ENCODE data around the gene B9D2. TPM values are rescaled to one million over a fixed set of nuclear protein-coding genes. Genes with fewer than 3 reads are reported as not detected.
A peak's percentile ranks its signal among the peaks of the same experiment; 100 is the strongest.

B9D2 gene
- 10 to 100 TPM in 2 of 4 donors, 1 to 10 TPM in 2; 5.9 to 12.5 (median 9.9) TPM for total RNA-seq

DNA sequence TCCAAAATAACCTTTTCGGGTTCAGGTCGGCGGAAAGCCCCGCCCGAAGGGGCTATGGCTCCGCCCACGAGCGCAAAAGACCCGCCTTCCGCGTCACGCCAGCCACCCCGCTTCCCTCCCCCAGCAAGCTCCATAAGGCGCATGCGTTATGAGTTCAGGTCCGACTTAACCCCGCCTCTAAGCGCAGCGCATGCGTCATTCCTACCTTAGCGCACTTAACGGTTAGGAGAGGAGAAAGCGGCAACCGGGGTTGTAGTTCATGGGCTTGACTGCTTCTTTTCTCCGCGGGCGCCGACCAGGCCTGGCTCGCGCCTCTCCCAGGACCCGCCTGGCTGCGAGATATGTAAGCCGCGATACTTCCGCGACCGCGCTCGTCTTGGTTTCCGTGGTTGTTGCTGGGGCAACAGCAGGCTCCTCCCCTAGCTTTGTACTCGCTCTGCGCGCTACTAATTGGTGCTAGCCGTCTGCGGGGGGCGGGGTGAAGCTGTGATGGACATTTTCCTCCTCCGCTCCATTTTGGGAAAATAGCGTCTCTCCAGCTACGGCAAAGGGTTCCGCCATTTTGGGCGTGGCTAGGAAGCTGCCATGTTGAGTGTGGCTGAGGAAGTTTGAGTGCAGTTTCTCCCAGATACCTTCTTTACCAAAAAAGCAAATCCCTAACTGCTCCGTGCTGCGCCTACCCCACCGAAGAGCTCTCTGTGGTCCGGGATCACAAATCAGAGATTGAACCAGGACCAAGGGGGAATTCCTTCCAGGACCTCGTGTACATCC, at the start of gene B9D2:
Gene B9D2, minus strand, starts transcription at position 397 of the 771 bp plus-strand sequence. CDS start 630 bp downstream, outside the sequence.
- Histone ChIP-seq H3K4me1 (peaks cover 18 to 32% of the 10 kb centered on the region in 2 donors), H3K9me3 (no peaks in the 10 kb centered on the region), H3K4me3 (replicated peaks in 1 of 3) (peak within 1 kb of the TSS; percentile 60 to 86 (median 61)), H3K36me3 (no peaks in the 10 kb centered on the region), H3K27ac (peak within 1 kb of the TSS; percentile 97 to 99 (median 99)), H3K27me3 (no peaks in the 10 kb centered on the region)
- peak; percentile 99 for DNase-seq
- TF ChIP-seq CTCF (IDR thresholded peaks at IDR 0.05) (no peak), POLR2A (IDR thresholded peaks at IDR 0.05) (peak in 1 of 2 donors; percentile 79)
- 0 to 1% methylated on average over 5 to 39 of the region's 56 CpGs for WGBS, 2 donors
- intact Hi-C loops (cut with DNase I): no loop called here

- H3K4me1 ChIP-seq: peaks cover 16 to 56% of the 10 kb centered on the region in 2 donors
- no peaks in the 10 kb centered on the region for H3K9me3 ChIP-seq
- intact Hi-C loops (cut with DNase I): no loop called here
- no peak overlapping the region for H3K4me3 ChIP-seq (replicated peaks in 1 of 3)
- peaks cover 14 to 24% of the 10 kb centered on the region in 2 donors for H3K36me3 ChIP-seq
- DNase-seq: no peak
- no peak overlapping the region for H3K27ac ChIP-seq
- 96 to 98% methylated on average over 5 of the region's 5 CpGs for WGBS, 2 donors
- H3K27me3 ChIP-seq: no peaks in the 10 kb centered on the region
- TF ChIP-seq POLR2A (IDR thresholded peaks at IDR 0.05) (no peak), CTCF (IDR thresholded peaks at IDR 0.05) (no peak)
These were observed 49.0 kb upstream of the B9D2 start for GRCh38 chr19:41412953-41413352.

GRCh38 chr19:41411968-41412265, 48.0 kb upstream of the B9D2 start:
- WGBS, 2 donors: 78 to 91% methylated on average over 11 of the region's 11 CpGs
- peak in 1 of 2 donors; percentile 15 for DNase-seq
- TF ChIP-seq CTCF (IDR thresholded peaks at IDR 0.05) (no peak), POLR2A (IDR thresholded peaks at IDR 0.05) (no peak)
- no peaks in the 10 kb centered on the region for H3K27me3 ChIP-seq
- intact Hi-C loops (cut with DNase I): no loop called here
- no peak overlapping the region for H3K27ac ChIP-seq
- no peaks in the 10 kb centered on the region for H3K9me3 ChIP-seq
- peaks cover 6 to 23% of the 10 kb centered on the region in 2 donors for H3K36me3 ChIP-seq
- H3K4me3 ChIP-seq (replicated peaks in 1 of 3): no peak overlapping the region
- peaks cover 25 to 67% of the 10 kb centered on the region in 2 donors for H3K4me1 ChIP-seq

DNA sequence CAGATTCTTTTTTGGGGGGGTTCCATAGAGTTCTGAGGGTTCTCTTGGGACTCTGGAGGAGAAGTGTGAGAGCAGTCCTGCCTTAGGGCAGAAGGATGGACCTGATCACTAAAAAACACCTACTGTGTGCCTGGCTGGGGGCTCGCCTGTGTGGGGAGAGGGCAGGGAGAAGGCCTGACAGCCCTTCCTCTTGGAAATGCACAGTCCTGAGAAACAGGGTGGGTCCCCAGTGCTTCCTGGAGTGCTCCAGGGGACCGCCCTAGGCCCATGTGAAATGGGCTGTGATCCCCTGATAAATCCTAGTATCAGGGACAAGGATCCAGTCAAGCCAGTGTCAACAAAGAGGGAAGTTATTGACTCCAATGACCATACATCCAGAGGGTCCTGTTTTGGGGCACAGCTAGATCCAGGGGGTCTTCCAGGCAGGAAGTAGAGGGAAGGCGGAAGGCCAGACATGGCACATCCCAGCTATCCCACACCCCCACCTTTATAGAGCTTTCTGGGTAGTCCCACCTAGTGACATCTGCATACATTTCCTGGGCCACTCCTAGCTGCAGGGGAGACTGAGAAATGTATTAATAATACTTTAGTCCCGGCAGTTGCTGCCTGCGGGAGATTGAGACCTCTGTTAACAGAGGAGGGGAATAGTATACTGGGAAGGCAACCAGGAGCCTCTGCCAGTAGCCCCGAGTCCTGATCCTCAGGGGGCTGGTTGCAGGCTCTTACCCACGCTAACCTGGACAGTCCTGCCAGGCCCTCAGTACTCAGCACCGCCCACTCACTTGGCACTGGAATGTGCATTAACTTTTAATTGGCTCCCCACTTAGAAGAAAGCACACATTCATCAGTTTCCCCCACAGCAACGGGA, 47.4 kb upstream of the B9D2 start:
- 63 to 64% methylated on average over 9 of the region's 9 CpGs for WGBS, 2 donors
- H3K9me3 ChIP-seq: no peaks in the 10 kb centered on the region
- intact Hi-C loops (cut with DNase I): no loop called here
- H3K27me3 ChIP-seq: no peaks in the 10 kb centered on the region
- H3K4me1 ChIP-seq: peaks cover 27 to 72% of the 10 kb centered on the region in 2 donors
- H3K4me3 ChIP-seq (replicated peaks in 1 of 3): no peak overlapping the region
- TF ChIP-seq POLR2A (IDR thresholded peaks at IDR 0.05): no peak
- no peak for TF ChIP-seq CTCF (IDR thresholded peaks at IDR 0.05)
- H3K36me3 ChIP-seq: peaks cover 6 to 20% of the 10 kb centered on the region in 2 donors
- DNase-seq: no peak
- H3K27ac ChIP-seq: no peak overlapping the region
